Mammary epithelial cell (primary cell): ENCODE data around the gene KLHL29.

Source experiments
- EZH2 ChIP-seq: IDR thresholded peaks from 2 replicates; pipeline ENCODE4 v1.6.1; 2012; ENCODE audit warnings: low read length, inconsistent platforms, borderline replicate concordance
- TF ChIP-seq, protein P1 (sequence below), 2 donors: IDR thresholded peaks in 1 of 2; conservative IDR thresholded peaks in 1 of 2; 2 replicates each; pipeline ENCODE4 v1.5.1; 2011 to 2012; ENCODE audit warnings: inconsistent platforms in 2 of 2, low read length in 2 of 2, mild to moderate bottlenecking in 2 of 2, control low read depth in 1 of 2, low read depth in 1 of 2; ENCODE audit not compliant: insufficient read depth in 1 of 2; ENCODE audit errors: extremely low read depth in 1 of 2

DNA sequence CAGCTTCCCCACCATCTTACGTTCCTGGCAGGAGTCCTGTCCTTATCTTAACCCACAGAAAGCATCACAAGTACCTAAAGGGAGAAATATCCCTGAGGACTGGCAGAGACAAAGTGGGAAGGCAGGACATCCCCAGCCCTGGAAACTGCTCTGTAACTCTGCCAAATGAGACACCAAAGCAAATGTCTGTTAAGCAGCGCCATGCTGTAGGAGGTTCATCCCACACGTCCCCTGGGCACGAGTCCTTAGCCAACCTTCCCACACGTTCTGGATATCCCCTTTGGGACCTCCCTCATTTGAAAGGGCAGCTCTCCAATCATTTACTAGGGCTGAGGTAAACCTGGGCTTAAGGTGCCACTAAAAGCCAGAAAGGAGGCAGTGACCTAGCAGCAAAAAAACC lies 334.7 kb downstream of the KLHL29 start:
- TF ChIP-seq, protein P1, sequence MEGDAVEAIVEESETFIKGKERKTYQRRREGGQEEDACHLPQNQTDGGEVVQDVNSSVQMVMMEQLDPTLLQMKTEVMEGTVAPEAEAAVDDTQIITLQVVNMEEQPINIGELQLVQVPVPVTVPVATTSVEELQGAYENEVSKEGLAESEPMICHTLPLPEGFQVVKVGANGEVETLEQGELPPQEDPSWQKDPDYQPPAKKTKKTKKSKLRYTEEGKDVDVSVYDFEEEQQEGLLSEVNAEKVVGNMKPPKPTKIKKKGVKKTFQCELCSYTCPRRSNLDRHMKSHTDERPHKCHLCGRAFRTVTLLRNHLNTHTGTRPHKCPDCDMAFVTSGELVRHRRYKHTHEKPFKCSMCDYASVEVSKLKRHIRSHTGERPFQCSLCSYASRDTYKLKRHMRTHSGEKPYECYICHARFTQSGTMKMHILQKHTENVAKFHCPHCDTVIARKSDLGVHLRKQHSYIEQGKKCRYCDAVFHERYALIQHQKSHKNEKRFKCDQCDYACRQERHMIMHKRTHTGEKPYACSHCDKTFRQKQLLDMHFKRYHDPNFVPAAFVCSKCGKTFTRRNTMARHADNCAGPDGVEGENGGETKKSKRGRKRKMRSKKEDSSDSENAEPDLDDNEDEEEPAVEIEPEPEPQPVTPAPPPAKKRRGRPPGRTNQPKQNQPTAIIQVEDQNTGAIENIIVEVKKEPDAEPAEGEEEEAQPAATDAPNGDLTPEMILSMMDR (conservative IDR thresholded peaks at IDR 0.05 in 1 of 2, IDR thresholded peaks at IDR 0.05 in 1 of 2; ENCODE audit: extremely low read depth in 1 of 2, insufficient read depth in 1 of 2, low read depth in 1 of 2, low read length in 2 of 2): no peak
- no peak for TF ChIP-seq EZH2
